Right lobe of liver (tissue), 4 donors: ENCODE measurements around the gene C2CD3.

Experiments used
- CTCF ChIP-seq, 4 donors: fragments of 200-600 bp in 3 of 4; fragments of 450-650 bp in 1 of 4; IDR thresholded peaks; one replicate each; pipeline versions ENCODE4 v1.5.1 to v1.8.0; 2016 to 2022; ENCODE audit warnings: antibody characterized with exemption in 4 of 4, mild to moderate bottlenecking in 2 of 4
- POLR2A ChIP-seq: fragments of 450-650 bp; IDR thresholded peaks from one replicate; pipeline ENCODE4 v1.6.1; 2017; ENCODE audit warnings: antibody characterized with exemption, mild to moderate bottlenecking
- donor health status: DM: no; HTN: no; CAD: no.
- donor health status: DM: no; HTN: no; CAD: no.
- donor health status: DM: no; HTN: yes; CAD: no.

- TF ChIP-seq CTCF (IDR thresholded peaks at IDR 0.05) (no peak), POLR2A (no peak)
Observed at GRCh38 chr11:73990730-73991129, 180.1 kb downstream of the C2CD3 start.
